GM13977 (cell line): ENCODE data around the gene NIPAL3.

Experiments
- DNase-seq: peaks from one replicate; pipeline ENCODE4 v3.0.0; 2012; ENCODE audit warnings: low spot score
- CTCF ChIP-seq: IDR thresholded peaks from 2 replicates; pipeline ENCODE4 v1.5.1; 2012; ENCODE audit warnings: mild to moderate bottlenecking, control low read depth; ENCODE audit not compliant: insufficient read depth; ENCODE audit errors: extremely low read depth, missing control alignments
- in situ Hi-C: fragments of 300-500 bp; cut with MboI; formaldehyde crosslinking; loops from one replicate; pipeline ENCODE4 v1.12.0; 2022; ENCODE audit warnings: low sequenced_read_pairs, low pct_unique_long_range_greater_than_20kb, mixed read lengths, inconsistent platforms; ENCODE audit not compliant: unreplicated experiment

The NIPAL3 gene

DNA sequence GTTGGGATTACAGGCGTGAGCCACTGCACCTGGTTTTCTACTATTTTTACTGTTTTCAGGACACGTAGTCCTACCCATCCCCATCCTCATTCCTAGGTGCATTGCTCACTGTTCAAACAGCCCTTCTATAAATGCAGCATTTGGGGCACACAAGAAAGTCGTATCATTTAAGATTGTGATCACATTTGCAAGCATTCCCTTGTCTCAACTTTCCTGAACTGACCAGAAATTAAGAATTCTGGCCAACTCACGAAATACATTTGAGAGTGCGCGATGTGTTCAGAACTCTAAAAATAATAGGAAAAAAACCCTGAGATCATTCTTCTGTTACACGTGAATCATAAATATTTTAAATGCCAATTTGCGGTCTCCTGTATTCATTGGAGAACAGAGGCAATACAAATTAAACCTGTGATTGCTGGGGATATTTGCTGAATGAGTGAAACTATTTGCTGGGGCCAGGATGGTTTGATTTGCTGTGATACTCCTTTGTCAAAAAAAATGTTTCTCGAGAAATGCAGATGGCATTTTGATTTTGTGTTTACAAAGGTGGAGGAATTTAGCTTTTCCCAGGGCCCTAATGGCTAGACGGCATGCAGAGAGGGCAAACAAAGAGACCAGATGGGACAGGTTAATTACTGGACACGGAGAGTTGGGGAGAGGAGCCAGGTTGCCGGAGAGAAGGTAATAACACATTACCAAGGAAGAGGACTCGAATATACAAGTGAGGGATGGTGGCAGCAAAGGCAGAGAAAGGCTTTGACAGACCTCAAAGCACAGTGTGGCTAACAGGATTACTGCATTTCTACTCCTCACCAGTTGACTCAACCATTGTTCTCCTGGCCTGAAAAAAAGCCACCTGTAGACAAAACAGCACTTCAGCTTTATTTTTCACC lies 40.5 kb upstream of the NIPAL3 start:
- in situ Hi-C loops: no loop called here
- TF ChIP-seq CTCF: no peak
- DNase-seq: no peak

DNA sequence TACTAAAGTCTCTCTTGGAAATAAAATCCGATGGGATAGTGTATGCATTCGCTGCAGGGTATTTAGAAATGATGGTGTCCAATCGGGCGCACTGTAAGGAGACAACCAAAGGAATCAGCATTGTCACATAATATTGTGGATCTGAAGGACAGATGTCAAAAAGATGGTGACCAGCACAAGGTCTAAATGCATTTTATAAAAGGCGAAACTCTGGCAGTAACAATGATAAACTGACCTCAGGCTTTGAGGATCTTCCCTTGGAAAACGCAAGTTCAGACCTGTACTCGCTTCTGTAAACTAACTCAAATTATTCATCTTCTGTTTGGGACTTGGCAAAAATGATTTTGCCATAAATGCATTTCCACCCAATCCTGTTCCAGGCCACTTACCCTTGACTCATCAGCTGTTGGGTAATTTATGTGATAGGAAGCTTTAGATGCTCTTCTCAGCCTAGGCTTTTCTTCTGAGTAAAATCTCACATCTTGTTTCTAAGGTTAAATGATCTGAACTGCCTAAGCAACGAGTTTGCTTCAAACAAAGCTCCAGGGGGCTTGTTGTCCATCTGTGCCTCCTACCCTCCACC lies 35.8 kb upstream of the NIPAL3 start:
- no peak for DNase-seq
- in situ Hi-C loops: no loop called here
- no peak for TF ChIP-seq CTCF

DNA sequence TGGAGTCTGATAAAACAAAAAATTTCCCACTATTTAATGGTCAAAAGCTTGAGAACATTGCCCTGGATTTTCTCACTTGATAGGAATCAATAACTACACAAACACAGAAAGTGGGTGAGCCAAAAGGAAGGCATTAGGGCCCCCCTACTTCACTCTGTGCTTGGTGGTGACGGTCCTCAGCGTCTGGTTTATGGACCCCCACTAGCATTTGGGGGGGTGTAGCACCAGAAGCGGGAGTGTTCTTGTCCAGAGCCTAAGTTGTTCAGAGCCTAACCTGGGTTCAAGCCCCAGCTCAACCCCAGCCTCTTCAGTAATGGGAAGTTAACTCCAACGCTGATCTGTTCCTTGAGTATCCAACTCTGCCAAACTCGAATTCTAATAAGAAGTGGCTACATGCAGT lies 35.1 kb upstream of the NIPAL3 start:
- TF ChIP-seq CTCF: no peak
- in situ Hi-C loops: no loop called here
- DNase-seq: no peak

DNA sequence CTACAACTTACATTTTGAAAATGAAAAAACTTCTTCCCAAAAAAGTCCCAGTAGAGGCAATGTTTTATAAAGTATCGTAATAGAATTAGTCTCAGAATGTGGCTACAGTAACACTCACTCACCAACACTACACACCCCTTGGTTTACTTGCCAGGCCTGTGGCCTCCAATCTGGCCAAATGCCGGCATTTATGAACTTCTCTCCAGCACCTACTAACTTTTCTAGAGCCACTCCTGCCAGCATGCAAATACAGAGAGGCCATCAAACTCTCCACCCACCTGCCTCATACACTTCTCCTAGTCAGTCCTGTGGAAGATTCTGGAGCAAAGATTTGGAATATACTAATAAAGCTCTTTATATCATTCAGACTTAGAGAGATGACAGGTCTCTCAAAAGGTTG lies 34.3 kb upstream of the NIPAL3 start:
- in situ Hi-C loops: no loop called here
- TF ChIP-seq CTCF: no peak
- DNase-seq: no peak

GRCh38 chr1:24382165-24382577 lies 33.4 kb upstream of the NIPAL3 start:
- no peak for TF ChIP-seq CTCF
- in situ Hi-C loops: no loop called here
- DNase-seq: no peak

DNA sequence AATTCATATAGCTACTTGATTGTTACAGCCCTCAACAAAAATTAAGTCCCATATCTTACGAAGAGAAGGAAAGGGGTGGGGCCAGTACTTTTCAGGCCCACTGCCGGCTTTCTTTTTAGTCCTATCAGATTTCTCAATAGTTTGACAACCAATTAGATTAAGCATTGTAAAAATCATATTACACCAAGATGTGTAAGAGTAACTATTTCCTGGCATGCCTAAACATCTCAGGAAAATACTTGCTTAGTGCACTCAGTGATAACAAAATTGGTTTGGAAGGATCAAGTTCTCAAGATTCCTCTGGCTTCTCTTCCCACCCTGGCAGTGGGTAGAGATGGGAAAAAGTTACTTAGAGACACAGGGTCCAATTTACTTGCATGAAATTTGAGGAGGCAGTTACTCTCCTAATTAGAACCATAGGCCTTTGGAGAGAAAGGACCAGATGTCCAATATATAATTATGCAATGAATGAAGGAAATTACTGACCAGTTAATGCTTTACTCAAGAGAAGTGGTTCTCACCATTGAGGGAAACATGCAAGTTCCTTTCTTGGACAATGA lies 32.1 kb upstream of the NIPAL3 start:
- in situ Hi-C loops: no loop called here
- TF ChIP-seq CTCF: no peak
- DNase-seq: no peak
